CD1c-positive myeloid dendritic cell (primary cell): ENCODE results near the gene CCDC8.
"Not testable (repeated sequence)": the region's sequence is repeated elsewhere in the genome, so short reads cannot be mapped to it uniquely, and the experiment has no call there.

Experiments used
- DNase-seq: peaks from one replicate; pipeline ENCODE4 v3.0.0-alpha.2; 2016; ENCODE audit errors: extremely low spot score

CCDC8 gene

GRCh38 chr19:46413262-46414031 is at the start of gene CCDC8:
CCDC8 (minus strand) TSS chr19:46413564; CDS start chr19:46412810, 754 bp downstream.
- no peak for DNase-seq

DNA sequence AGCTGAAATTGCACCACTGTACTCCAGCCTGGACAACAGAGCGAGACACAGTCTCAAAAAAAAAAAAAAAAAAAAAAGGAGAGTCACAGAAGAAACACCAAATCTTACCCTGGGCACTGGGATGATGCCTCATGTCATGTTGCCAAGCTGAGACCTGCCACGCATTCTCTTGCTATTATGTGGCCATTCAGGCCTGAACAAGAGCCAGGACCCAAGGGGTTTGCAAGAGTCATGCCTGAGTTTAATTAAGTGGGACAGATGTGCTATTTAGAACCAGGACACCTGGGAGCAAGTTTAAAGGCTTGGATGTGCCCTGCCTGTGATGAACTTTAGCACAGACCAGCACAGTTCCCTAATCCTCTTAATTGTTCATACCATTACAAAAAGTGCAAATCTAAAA is 48.2 kb upstream of the CCDC8 start:
- DNase-seq, result no peak

- no peak for DNase-seq
These were observed 47.6 kb upstream of the CCDC8 start for GRCh38 chr19:46460981-46461380.

DNA sequence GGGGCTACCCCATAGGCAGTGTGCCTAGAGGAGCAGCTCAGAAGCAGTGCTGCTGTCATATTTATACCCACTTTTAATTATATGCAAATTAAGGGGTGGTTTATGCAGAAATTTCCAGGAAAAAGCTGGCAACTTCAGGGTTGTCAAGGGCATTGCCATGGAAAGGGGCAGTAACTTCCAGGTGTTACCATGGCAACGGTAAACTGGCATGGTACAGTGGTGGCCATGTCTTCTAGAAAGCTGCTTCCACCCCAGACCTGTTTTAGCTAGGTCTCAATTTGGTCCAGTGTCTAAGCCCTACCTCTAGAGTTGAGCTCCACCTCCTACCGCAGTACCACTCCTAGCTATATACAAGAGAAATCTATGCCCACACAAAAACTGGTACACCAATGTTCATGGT is 46.7 kb upstream of the CCDC8 start:
- DNase-seq, result no peak

- no peak for DNase-seq
These were observed 43.6 kb upstream of the CCDC8 start for GRCh38 chr19:46456930-46457329.

DNA sequence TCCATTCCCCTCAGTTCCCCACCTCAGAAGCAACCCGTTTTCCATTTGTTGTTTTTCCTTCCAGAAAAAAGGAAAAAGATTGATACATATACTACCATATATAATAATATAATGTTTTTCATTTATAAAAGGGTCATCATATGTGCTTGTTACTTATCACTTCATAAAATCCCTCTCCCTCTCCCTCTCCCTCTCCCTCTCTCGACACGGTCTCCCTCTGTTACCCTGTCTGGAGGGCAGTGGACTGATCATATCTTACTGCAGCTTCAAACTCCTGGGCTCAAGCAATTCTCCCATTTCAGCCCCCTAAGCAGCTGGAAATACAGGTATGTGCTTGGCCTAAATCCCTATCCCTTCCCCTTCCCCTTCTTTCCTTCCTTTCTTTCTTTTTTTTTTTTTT is 40.9 kb upstream of the CCDC8 start:
- no peak for DNase-seq

DNA sequence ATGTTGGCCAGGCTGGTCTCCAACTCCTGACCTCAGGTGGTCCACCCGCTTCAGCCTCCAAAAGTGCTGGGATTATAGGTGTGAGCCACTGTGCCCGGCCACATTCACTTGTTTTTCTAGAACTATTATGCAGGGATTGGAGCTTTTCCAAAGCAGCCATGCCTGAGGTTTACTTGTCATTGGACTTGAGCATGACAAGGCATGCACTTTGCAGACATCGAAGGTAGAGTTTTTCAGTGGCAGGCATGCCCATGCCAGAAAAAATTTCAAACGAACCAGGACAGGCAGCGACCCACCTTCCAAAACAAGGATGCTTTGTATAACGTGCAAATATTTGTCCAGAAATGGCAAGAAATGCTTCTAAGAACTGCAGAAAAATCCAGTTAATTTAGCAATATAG is 40.3 kb upstream of the CCDC8 start:
- DNase-seq, result no peak

GRCh38 chr19:46452186-46452585 is 38.8 kb upstream of the CCDC8 start:
- DNase-seq, result no peak

DNA sequence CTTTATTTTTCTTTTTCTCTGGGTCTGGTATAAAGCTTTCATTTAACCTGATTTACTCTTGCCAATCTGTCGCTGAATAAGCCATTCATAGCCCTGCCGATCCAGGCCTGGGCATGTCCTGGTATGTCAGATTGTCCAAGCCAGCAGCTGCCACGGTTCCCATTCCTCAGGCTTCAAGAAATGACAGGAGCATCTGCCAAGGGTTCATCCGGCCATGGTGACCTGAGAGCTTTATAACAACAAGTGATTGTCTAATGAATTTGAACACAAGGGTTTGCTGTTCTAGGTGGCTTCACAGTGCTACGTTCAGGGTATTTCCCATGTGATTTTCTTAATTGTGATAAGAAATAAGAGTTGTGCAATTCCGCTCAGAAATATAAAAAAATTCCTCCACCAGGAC is 38.0 kb upstream of the CCDC8 start:
- no peak for DNase-seq

DNA sequence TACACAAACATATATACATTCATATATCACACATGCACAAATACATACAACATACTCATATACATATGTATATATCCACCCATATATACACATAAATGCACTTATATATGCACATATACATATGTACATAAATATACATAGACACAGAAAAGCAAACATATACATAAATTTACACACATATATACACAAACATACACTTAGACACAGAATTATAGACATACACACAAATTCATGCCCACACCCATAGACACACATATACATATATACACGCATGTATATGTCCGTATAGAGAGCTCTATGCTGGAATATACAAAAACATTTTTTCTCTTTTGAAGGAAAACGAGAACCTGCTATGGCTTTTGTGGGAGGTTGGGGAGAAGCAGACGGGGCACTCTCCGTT is 37.4 kb upstream of the CCDC8 start:
- DNase-seq, result no peak

- DNase-seq, result no peak
These were observed 35.9 kb upstream of the CCDC8 start for GRCh38 chr19:46449228-46449627.

DNA sequence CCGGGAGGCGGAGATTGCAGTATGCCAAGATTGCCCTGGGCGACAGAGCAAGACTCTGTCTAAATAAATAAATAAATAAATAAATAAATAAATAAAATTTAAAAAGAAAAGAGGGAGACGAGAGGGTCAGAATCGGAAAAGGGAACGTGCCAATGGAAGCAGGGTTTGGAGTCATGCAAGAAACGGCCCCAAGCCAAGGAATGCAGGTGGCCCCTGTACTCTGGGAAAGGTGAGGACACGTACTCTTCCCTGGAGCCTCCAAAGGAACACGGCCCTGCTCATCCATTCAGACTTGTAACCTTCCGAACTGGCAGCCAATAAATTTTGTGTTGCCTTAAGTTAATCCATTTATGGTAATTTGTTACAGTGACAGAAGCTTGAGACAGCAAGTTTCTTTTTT is 35.2 kb upstream of the CCDC8 start:
- DNase-seq, result no peak

DNA sequence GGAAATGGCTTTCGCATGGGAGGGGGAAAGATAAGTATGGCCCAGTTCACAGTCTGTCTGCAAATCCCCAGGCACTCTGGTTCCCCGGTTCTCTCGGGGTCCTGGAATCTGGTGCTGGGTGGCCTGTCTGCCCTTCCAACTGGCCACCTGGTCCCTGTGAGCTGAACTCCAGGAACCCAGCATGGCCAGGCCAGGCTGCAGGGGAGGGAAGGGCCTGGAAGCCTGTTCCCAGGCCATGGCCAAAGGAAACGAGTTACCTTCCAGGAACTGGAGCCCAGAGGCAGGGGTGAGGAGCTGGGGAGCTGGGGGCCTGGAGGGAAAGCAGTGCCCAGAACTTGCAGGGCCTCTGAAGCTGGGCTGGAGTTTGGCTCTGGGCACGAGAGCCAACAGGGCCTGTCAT is 34.5 kb upstream of the CCDC8 start:
- no peak for DNase-seq

DNA sequence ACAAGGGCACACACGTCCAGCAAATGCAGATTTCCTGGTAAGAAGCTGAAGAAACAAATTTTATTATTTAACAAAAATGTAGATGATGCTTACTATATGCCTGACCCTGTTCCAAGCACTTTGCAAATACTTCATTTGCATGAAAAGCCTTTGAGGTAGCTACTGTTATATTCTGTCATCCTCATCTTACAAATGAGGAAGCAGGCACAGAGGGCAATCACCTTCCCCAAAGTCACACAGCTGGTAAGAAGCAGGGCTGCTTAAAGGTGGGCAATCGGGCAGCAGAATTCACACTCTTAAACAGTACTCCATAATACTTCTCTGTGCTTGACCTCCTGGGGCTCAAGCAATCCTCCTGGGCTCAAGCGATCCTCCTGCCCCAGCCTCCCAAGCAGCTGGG is 33.6 kb upstream of the CCDC8 start:
- DNase-seq, result no peak

DNA sequence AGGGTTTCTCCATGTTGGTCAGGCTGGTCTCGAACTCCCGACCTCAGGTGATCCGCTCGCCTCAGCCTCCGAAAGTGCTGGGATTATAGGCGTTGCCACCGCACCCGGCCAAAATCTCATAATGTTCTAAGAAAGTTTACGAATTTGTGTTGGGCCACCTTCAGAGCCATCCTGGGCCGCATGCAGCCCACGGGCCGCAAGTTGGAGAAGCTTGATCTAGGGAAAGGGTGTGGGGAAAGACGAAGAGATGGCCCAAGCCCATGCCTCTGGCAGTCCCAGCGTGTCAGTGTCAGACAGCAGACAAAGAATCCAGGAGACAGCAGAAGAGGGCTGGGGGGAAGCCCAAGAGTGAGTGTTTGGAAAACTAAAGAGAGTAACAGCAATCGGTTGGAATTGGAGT is 32.7 kb upstream of the CCDC8 start:
- DNase-seq, result no peak

DNA sequence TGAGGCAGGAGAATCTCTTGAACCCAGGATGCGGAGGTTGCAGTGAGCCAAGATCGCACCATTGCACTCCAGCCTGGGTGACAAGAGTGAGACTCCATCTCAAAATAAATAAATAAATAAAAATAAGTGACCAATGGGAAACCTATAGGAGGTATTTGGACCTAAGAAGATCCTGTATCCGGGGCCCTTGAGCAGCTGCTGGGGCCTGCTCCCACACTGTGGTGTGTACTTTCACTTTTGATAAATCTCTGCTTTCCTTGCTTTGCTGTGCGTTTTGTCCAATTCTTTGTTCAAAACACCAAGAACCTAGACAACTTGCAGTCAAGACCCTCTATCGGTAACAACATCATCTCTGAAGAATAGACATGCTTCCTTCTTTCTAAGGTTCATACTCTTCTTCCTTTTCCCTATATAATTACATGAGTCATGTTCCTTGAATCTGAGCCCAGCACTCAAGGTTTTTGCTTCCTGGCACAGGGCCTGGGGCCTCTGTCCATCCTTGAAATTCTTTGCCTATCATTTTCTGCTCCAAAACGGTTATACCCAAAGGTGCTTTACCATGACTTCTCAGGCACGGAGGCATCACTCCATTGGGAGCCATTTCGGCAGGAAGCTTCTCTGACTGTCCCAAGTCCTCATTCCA is 29.6 kb upstream of the CCDC8 start:
- no peak for DNase-seq

- no peak for DNase-seq
These were observed 28.5 kb upstream of the CCDC8 start for GRCh38 chr19:46441866-46442265.

DNA sequence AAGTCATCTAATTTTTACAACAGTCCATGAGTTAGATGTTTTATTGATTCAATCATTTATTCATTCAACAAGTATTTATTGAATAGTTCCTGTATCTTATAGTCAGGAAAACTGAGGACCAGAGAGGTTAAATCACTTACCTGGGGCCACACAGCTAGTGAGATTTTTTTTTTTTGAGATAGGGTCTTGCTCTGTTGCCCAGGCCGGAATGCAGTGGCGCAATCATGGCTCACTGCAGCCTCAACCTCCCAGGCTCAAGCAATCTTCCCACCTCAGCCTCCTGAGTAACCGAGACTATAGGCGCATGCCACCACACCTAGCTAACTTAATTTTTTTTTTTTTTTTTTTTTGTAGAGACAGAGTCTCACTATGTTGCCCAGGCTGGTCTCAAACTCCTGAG is 22.3 kb upstream of the CCDC8 start:
- not testable (repeated sequence) for DNase-seq

DNA sequence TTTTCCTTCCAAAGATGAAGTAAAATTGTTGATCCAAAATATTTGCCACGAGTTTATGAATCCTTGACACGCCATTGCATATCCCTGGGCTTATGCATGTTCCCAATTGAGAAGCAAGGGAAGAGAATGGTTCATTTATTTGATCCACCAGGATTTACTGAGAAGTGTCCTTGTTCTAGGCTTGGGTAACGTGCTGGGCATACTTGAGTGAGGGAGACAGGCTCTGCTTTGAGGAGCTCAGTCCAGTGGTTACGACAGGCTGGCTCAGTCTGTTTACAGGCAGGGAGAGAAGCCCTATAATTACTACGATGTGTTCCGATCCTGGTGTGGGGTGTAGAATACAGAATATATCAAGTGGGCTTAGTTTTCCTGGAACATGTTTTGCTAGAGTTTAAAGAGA is 21.6 kb upstream of the CCDC8 start:
- no peak for DNase-seq

DNA sequence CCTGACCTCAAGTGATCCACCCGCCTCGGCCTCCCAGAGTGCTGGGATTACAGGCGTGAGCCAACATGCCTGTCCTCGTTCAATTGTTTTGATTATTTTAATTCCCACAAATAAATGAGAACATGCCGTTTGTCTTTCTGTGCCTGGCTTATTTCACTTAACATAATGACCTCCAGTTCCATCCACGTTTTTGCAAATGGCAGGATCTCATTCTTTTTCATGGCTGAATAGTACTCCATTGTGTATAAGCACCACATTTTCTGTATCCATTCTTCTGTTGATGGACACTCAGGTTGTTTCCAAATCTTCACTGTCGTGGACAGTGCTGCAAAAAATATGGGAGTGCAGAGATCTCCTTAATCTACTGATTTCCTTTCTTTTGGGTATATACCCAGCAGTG is 20.1 kb upstream of the CCDC8 start:
- not testable (repeated sequence) for DNase-seq

DNA sequence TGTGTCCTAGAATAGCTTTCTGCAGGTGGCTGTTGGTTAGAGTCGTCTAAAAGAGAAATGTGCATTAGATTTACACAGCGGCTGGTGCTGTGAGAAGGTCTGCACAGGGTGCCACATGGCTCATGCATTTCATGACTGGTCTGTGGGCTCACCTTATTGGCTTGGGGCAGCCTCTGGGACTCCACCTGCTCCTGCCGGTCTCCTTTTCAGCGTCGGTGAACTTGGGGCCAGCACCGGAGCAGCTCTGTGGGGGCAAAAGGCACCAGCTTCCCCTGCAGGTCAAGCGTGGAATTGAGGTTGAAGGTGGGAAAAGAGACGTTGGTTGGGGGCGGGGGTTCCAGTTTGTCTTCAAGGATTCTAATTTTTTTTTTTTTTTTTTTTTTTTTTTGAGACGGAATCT is 18.5 kb upstream of the CCDC8 start:
- no peak for DNase-seq

DNA sequence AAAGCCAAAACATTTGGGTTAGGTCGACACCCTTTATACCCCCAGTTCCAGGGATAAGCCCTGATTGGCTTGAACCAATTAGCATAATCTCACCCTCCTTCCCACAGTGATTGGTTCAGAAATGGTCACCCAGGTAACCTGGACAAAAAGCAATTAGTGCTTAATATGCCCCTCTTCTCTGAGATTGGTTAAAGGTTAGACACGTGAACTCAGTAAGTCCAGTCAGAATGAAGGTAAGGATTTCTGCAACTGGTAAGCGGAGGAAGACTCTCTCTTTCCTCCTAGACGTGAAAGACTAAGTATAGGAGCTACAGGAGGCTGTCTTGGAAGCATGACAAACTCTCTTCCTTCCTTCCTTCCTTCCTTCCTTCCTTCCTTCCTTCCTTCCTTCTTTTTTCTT is 16.6 kb upstream of the CCDC8 start:
- no peak for DNase-seq

DNA sequence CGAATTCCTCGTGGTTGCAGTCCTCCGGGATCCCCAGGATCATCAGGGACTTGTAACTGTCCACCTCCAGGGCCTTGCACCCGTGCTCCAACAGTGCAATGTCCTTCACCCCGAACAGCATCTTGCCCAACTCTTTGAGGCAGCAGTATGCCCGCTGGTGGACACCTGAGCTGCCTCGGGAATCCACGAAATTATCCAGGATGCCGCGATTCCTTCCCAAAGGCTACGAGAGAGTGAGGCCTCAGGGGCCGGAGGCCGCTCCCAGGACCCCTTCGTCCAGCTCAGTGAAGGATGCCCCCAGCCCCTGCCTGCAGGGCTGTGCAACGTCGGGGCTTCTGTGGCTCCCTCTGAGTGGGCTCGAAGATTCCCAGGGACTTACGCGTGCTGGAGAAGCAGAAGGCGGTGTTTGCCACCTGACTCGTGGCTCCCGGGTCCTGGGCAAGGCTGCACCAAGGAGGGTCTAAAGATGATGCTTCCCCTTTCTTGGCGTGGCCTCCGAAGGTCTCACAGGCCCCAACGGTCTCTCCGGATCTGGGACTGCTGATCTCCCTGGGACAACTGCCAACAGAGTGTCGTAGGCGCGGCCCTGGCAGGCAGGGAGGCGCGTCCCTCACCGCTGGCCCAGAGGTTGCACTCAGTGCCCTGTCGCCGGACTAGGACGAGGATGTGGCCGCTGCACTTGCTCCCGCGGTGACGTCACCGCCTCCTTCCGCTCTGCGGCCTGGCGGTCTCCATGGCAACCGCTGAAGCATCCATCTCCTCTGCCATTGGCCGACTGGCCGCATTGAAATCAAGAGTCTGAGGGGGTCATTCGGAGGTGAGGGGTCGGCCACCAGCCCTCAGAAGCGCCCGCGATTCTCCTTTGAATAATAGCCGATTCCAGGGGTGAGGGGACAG is 15.1 kb upstream of the CCDC8 start, which contains the start of gene PNMA8C:
Gene PNMA8C, minus strand, starts transcription at position 698 of the 897 bp plus-strand sequence. Its CDS starts 577 bp downstream, at position 121.
- DNase-seq, result peak; percentile 63
